ENCODE data around the gene RNF217. TPM values are rescaled to one million over a fixed set of nuclear protein-coding genes. Genes with fewer than 3 reads are reported as not detected.

The RNF217 gene
- total and polyA plus RNA-seq, 2 of the 13 experiments (the other 11 are each of a cell fraction or from before 2014, with no cell fraction given), result 2.2 to 2.4 TPM

- TF ChIP-seq CSRNP1 (CRISPR knock-in tag; IDR thresholded peaks at IDR 0.05) (no peak), ZBTB7A (CRISPR knock-in tag; IDR thresholded peaks at IDR 0.05) (no peak), CHD4 (IDR thresholded peaks at IDR 0.05; ENCODE audit: borderline replicate concordance, low read length) (no peak), ZNF776 (CRISPR knock-in tag; IDR thresholded peaks at IDR 0.05) (no peak), NFE2 (CRISPR knock-in tag; IDR thresholded peaks at IDR 0.05) (no peak), ZNF383 (CRISPR knock-in tag; IDR thresholded peaks at IDR 0.05; ENCODE audit: borderline replicate concordance) (no peak), MED1 (CRISPR knock-in tag; IDR thresholded peaks at IDR 0.05) (no peak), EP300 (IDR thresholded peaks at IDR 0.05; ENCODE audit: low read depth in 2 of 2, low read length in 2 of 2) (no peak), EP300 (CRISPR knock-in tag; IDR thresholded peaks at IDR 0.05; ENCODE audit: borderline replicate concordance) (no peak), STAT5B (CRISPR knock-in tag; IDR thresholded peaks at IDR 0.05) (no peak), ZNF703 (CRISPR knock-in tag; IDR thresholded peaks at IDR 0.05; ENCODE audit: borderline replicate concordance) (no peak), ZNF354B (CRISPR knock-in tag; IDR thresholded peaks at IDR 0.05) (no peak)
Measured at GRCh38 chr6:125095580-125096301, 133.5 kb downstream of the RNF217 start (continued).

DNA sequence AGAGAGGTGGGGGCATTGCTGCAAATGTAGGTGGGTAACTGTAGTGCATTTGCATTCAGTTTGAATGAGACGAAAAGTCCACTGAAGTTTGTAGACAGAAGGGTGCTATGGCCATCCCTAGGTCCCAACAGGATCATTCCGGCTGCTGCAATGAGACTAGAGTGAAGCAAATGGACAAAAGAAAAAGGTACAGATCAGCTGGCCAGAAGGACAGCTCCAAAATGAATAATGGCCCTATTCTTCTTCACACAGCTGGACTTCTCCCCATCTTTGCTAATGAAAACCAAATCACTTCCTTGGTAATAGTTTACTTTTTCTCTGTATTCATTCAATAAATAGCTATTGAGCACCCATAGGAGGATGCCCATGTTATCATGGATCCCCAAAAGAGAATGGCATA lies 134.9 kb downstream of the RNF217 start:
- ATAC-seq, result no peak
- WGBS (ENCODE audit: low lambda C conversion rate), result 17% methylated on average over 2 of the region's 2 CpGs
- TF ChIP-seq, protein P1, sequence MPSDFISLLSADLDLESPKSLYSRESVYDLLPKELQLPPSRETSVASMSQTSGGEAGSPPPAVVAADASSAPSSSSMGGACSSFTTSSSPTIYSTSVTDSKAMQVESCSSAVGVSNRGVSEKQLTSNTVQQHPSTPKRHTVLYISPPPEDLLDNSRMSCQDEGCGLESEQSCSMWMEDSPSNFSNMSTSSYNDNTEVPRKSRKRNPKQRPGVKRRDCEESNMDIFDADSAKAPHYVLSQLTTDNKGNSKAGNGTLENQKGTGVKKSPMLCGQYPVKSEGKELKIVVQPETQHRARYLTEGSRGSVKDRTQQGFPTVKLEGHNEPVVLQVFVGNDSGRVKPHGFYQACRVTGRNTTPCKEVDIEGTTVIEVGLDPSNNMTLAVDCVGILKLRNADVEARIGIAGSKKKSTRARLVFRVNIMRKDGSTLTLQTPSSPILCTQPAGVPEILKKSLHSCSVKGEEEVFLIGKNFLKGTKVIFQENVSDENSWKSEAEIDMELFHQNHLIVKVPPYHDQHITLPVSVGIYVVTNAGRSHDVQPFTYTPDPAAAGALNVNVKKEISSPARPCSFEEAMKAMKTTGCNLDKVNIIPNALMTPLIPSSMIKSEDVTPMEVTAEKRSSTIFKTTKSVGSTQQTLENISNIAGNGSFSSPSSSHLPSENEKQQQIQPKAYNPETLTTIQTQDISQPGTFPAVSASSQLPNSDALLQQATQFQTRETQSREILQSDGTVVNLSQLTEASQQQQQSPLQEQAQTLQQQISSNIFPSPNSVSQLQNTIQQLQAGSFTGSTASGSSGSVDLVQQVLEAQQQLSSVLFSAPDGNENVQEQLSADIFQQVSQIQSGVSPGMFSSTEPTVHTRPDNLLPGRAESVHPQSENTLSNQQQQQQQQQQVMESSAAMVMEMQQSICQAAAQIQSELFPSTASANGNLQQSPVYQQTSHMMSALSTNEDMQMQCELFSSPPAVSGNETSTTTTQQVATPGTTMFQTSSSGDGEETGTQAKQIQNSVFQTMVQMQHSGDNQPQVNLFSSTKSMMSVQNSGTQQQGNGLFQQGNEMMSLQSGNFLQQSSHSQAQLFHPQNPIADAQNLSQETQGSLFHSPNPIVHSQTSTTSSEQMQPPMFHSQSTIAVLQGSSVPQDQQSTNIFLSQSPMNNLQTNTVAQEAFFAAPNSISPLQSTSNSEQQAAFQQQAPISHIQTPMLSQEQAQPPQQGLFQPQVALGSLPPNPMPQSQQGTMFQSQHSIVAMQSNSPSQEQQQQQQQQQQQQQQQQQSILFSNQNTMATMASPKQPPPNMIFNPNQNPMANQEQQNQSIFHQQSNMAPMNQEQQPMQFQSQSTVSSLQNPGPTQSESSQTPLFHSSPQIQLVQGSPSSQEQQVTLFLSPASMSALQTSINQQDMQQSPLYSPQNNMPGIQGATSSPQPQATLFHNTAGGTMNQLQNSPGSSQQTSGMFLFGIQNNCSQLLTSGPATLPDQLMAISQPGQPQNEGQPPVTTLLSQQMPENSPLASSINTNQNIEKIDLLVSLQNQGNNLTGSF (CRISPR knock-in tag; IDR thresholded peaks at IDR 0.05), result no peak
- TF ChIP-seq BRCA1 (CRISPR knock-in tag; IDR thresholded peaks at IDR 0.05), result no peak
- no peak for TF ChIP-seq FOSL1 (CRISPR knock-in tag; IDR thresholded peaks at IDR 0.05; ENCODE audit: borderline replicate concordance)
- no peak for TF ChIP-seq SMYD3 (CRISPR knock-in tag; IDR thresholded peaks at IDR 0.05)

More for the DNA sequence above, 134.9 kb downstream of the RNF217 start:
- DNase-seq (ENCODE audit: low spot score) (no peak), FAIRE-seq (no peak)
- no peaks in the 10 kb centered on the region for H3K79me2 ChIP-seq (ENCODE audit: insufficient read depth, low read length)
- POLR2A ChIA-PET, result no interaction called here
- H2AFZ ChIP-seq (ENCODE audit: low read length), result no peak overlapping the region
- no peak overlapping the region for H3K27ac ChIP-seq (ENCODE audit: extremely low read length, insufficient read depth, low read length)
- H3K4me1 ChIP-seq (ENCODE audit: insufficient read depth, low read length), result no peaks in the 10 kb centered on the region
- CTCF ChIA-PET (ENCODE audit: low intra/inter-chr PET ratio, low total read pairs), result no interaction called here
- H3K4me3 ChIP-seq (replicated peaks in 1 of 3; ENCODE audit: insufficient read depth in 1 of 3, low read depth in 2 of 3, low read length in 3 of 3), result no peak overlapping the region
- intact Hi-C loops (cut with micrococcal nuclease; ENCODE audit: unreplicated experiment) (no loop called here), in situ Hi-C loops (cut with HindIII; ENCODE audit: extremely low pct_ligation_motif_present, low pct_unique_long_range_greater_than_20kb) (no loop called here)
- H3K27me3 ChIP-seq (ENCODE audit: control insufficient read depth in 1 of 2, insufficient read depth in 2 of 2, low read length in 2 of 2), result peaks cover 0 to 31% of the 10 kb centered on the region in 2 experiments; a peak in 4 of 5 replicates
- no peaks in the 10 kb centered on the region for H3K36me3 ChIP-seq (replicated peaks in 1 of 2; ENCODE audit: control insufficient read depth in 1 of 2, insufficient read depth in 2 of 2, low read length in 2 of 2)
- no peak overlapping the region for H3K9ac ChIP-seq (ENCODE audit: insufficient read depth, low read depth, low read length)
- BruUV-seq (replicated peaks), result no TSS peak
- H3K4me2 ChIP-seq (ENCODE audit: low read depth, low read length), result no peak overlapping the region
- H4K20me1 ChIP-seq (ENCODE audit: insufficient read depth, low read length), result no peaks in the 10 kb centered on the region
- no peaks in the 10 kb centered on the region for H3K9me3 ChIP-seq (ENCODE audit: low read length)

Measured in HepG2 (cell line).